ENCODE results near the gene ATP5IF1. TPM values are rescaled to one million over a fixed set of nuclear protein-coding genes. Genes with fewer than 3 reads are reported as not detected.

The ATP5IF1 gene
- total RNA-seq, 1 donor from 2014 or later, result 87.2 TPM

DNA sequence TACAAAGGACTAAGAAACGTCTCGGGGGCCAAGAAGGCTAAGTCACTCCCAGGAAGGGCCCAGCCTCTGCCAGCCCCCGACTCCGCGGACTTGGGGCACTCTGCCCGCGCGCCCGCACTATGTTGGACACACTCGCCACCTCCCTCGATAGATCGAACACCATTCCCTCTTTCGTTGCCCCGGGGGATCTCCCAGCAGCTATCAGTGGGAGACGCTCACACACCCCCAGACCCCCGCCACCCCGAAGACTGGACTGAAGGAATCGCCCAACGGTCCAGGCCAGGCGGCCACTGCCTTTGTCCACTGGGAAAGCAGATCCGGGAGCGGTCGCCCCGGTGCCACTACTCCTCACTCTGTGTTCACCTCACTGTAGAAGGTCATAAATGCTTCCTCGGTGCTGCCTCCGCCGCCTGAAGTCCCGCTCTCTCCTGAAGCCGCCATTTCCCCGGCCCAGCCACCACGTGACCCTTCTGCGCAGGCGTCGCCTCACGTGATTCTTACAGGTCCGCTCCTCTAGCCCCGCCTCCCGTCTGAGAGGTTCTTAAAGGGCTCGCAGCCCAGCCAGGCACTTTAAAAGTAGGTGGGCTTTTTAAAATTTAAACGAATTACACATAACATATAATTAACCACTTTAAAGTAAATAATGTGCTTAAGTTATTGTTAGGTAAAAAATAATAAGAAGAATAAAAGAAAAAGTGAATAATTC, 3.2 kb upstream of the ATP5IF1 start, which contains the start of gene DNAJC8:
Gene DNAJC8 (minus strand): TSS at position 472 of the 706 bp plus-strand sequence. CDS start 31 bp downstream, at position 441.
- ATAC-seq (peak; percentile 81), DNase-seq (peak; percentile 97)
- H3K27ac ChIP-seq, result peak within 1 kb of the TSS; percentile 89
- no peaks in the 10 kb centered on the region for H3K27me3 ChIP-seq
- no peaks in the 10 kb centered on the region for H3K9me3 ChIP-seq
- TF ChIP-seq, protein P1, sequence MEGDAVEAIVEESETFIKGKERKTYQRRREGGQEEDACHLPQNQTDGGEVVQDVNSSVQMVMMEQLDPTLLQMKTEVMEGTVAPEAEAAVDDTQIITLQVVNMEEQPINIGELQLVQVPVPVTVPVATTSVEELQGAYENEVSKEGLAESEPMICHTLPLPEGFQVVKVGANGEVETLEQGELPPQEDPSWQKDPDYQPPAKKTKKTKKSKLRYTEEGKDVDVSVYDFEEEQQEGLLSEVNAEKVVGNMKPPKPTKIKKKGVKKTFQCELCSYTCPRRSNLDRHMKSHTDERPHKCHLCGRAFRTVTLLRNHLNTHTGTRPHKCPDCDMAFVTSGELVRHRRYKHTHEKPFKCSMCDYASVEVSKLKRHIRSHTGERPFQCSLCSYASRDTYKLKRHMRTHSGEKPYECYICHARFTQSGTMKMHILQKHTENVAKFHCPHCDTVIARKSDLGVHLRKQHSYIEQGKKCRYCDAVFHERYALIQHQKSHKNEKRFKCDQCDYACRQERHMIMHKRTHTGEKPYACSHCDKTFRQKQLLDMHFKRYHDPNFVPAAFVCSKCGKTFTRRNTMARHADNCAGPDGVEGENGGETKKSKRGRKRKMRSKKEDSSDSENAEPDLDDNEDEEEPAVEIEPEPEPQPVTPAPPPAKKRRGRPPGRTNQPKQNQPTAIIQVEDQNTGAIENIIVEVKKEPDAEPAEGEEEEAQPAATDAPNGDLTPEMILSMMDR (IDR thresholded peaks at IDR 0.05), result no peak
- peaks cover 25% of the 10 kb centered on the region for H3K36me3 ChIP-seq
- intact Hi-C loops (cut with DNase I), result no loop called here
- H3K4me1 ChIP-seq, result peaks cover 32% of the 10 kb centered on the region
- peak within 1 kb of the TSS; percentile 97 for H3K4me3 ChIP-seq

DNA sequence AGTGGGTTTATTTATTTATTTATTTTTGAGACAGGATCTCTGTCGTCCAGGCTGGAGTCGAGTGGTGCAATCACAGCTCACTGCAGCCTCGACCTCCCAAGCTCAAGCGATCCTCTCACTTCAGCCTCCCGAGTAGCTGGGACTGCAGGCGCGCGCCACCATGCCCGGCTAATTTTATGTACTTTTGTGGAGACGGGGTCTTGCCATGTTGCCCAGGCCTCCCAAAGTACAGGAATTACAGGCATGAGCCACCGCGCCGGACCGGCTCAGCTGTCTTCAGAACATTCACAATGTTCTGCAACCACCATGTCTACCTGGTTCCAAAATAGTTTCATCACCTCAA, 2.7 kb upstream of the ATP5IF1 start:
- TF ChIP-seq, protein P1 (IDR thresholded peaks at IDR 0.05), result no peak
- ATAC-seq, result no peak
- intact Hi-C loops (cut with DNase I), result no loop called here
- peaks cover 23% of the 10 kb centered on the region for H3K36me3 ChIP-seq
- peak overlapping the region; percentile 97 for H3K4me3 ChIP-seq
- peak overlapping the region; percentile 89 for H3K27ac ChIP-seq
- no peaks in the 10 kb centered on the region for H3K27me3 ChIP-seq
- H3K4me1 ChIP-seq, result peaks cover 32% of the 10 kb centered on the region
- no peak for DNase-seq
- no peaks in the 10 kb centered on the region for H3K9me3 ChIP-seq

DNA sequence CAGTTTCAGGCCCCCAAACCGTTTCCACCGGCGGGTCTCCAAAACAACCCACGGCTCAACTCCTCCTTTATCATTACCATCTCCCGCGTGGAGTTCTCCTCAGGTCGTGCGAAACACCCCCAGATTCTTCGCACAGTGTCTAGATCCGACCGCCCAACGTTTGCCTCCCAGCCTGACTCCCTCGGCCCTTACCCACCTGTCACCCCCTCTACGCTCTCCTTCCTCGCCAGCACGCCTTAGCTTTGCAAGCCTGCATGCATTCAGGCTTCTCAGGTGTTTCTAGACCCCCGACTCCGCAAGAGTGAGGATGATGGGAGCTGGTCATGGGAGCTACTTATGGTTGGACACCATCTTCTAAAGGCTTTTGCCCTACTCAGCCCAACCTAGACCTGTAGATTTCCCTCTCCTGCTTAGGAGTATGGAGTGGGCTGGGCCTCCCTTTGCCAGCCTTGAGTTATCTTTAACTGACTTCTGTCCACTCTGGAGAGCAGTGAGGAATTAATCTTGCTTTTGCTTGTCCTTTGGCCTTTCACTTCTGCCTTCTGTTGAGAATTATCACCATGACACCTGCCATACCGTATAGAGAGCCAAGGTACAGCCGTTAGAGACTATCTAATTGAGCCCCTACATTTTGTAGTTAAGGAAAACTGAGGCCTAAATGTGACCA, 865 bp downstream of the ATP5IF1 start:
- ATAC-seq (no peak), DNase-seq (no peak)
- peak overlapping the region; percentile 91 for H3K27ac ChIP-seq
- intact Hi-C loops (cut with DNase I), result no loop called here
- H3K4me3 ChIP-seq, result peak overlapping the region; percentile 95
- TF ChIP-seq, protein P1 (IDR thresholded peaks at IDR 0.05), result no peak
- no peaks in the 10 kb centered on the region for H3K27me3 ChIP-seq
- H3K9me3 ChIP-seq, result no peaks in the 10 kb centered on the region
- peaks cover 22% of the 10 kb centered on the region for H3K4me1 ChIP-seq
- H3K36me3 ChIP-seq, result peaks cover 4% of the 10 kb centered on the region

DNA sequence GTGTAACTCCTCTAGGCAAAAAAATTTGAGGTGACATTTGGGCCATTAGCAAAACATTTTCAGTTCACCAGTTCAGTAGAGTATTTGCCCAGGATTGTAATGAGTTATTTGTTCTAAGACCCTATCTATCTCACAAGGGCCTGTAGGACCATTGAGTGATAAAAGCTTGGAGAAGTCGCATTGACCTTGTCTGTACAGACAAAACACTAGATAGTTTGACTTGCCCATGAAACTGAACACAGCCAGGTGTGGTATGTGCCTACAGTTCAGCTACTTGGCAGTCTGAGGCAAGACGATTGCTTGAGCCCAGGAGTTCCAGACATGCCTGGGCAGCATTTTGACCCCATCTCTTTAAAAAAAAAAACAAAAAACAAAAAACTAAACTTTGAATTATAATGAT, 3.1 kb downstream of the ATP5IF1 start:
- intact Hi-C loops (cut with DNase I), result no loop called here
- Histone ChIP-seq H3K4me3 (no peak overlapping the region), H3K36me3 (peaks cover 4% of the 10 kb centered on the region), H3K27me3 (no peaks in the 10 kb centered on the region), H3K4me1 (peaks cover 14% of the 10 kb centered on the region), H3K27ac (no peak overlapping the region), H3K9me3 (no peaks in the 10 kb centered on the region)
- ATAC-seq, result no peak
- no peak for DNase-seq
- TF ChIP-seq, protein P1 (IDR thresholded peaks at IDR 0.05), result no peak

DNA sequence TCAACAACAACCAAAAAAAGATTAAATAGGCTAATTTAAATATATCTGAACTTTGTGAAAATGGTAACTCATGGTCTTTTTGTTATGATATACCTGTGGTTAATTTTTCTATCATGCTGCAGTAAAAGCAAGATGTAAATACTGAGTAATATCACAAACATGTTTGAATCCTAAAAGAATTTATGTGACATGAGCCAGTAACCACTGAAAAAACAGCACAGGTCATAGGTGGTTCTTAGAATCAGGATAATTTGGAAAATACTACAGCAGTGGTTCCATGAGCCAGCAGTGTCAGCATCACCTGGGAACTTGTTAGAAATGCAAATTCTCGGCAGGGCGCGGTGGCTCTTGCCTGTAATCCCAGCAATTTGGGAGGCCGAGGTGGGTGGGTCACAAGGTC, 4.1 kb downstream of the ATP5IF1 start:
- intact Hi-C loops (cut with DNase I), result no loop called here
- no peak overlapping the region for H3K27ac ChIP-seq
- DNase-seq (no peak), ATAC-seq (no peak)
- no peaks in the 10 kb centered on the region for H3K9me3 ChIP-seq
- peaks cover 14% of the 10 kb centered on the region for H3K4me1 ChIP-seq
- TF ChIP-seq, protein P1 (IDR thresholded peaks at IDR 0.05), result no peak
- H3K27me3 ChIP-seq, result no peaks in the 10 kb centered on the region
- H3K36me3 ChIP-seq, result peaks cover 4% of the 10 kb centered on the region
- H3K4me3 ChIP-seq, result no peak overlapping the region

All from upper lobe of right lung (tissue), 1 donor.